Occipital lobe (tissue), 2 donors: ENCODE data around the gene IGSF8. TPM values are rescaled to one million over a fixed set of nuclear protein-coding genes. Genes with fewer than 3 reads are reported as not detected.
A peak's percentile ranks its signal among the peaks of the same experiment; 100 is the strongest.

ENCODE experiments used
- DNase-seq: peaks from one replicate; lab custom pipeline; 2025; lab: John Stamatoyannopoulos, UW
- total RNA-seq: library from RNA; depleted of rRNA; stranded (reverse); fragments of >200 nt; gene quantifications from one replicate; pipeline ENCODE4 v1.2.3, GENCODE V29; 2014

IGSF8 gene
- total RNA-seq, 1 donor from 2014 or later: 49.8 TPM

- DNase-seq: no peak
These were observed 8.5 kb downstream of the IGSF8 start for GRCh38 chr1:160089883-160090282.

DNA sequence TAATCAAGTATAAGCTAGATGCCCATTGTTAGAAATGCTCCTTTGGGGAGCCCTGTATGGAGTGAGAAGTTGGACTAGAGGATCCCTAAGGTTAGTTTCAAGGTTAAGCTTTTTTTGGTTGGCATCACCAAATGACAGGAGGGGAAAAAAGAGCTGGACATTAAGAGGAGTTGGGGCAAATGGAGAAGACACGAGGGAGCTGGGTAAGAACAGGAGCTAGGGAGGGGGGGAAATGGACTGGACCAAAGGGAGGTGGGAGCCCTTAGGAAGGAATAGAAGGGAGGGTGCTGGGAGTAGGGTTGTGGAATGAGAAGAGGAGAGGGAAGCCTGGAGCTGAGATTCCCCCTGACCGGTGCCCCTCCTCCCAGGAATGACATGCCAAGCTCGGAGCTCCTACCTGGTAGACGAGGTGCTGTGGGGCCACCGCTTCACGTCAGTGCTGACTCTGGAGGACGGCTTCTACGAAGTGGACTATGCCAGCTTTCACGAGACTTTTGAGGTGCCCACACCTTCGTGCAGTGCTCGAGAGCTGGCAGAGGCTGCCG is 11.2 kb downstream of the IGSF8 start:
- DNase-seq: no peak

DNA sequence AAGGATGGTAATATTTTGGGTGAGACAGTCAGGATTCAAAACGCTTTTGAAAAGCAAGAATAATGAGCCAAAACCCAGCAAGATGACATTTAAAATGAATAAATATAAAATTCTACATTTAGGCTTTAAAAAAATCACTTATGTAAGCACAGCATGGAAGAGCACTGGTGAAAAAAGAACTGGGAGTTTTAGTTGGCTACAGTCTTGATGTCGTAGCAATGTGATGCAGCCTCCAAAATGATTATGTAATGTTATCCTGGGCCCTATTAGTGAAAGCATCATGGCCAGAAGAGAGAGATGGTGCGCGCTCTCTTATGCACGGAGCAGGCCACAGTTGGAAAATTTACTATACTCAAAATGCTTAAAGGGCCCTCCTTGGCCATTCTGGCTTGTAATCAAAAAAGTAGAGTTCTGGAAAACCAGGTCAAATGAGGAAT is 11.9 kb downstream of the IGSF8 start:
- DNase-seq: no peak

- peak; percentile 77 for DNase-seq
These were observed 12.5 kb downstream of the IGSF8 start for GRCh38 chr1:160085686-160086455.

DNA sequence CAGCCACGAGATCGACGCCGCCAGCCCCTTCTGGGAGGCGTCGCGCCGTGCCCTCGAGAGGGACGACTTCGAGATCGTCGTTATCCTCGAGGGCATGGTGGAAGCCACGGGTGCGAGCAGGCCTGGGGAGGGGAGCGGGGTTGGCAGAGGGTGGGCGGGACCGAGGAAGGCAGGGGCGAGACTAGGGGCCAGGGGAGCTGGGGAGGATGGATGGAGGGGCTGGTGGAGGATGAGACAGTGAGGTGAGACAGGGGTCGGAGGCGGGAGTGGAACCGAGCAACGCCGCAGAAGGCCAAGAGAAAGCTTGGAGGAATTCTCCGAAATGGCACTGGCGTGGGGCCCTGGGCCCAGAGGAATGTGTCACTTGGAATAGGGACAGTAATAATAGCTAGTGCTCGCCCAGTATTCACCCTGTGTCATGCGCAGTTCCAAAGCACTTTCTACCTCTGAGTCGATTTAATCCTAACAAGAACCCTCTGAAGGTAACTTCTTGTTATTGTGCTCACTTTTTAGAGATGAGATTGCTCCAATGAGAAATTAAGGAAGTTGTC is 13.6 kb downstream of the IGSF8 start:
- no peak for DNase-seq

DNA sequence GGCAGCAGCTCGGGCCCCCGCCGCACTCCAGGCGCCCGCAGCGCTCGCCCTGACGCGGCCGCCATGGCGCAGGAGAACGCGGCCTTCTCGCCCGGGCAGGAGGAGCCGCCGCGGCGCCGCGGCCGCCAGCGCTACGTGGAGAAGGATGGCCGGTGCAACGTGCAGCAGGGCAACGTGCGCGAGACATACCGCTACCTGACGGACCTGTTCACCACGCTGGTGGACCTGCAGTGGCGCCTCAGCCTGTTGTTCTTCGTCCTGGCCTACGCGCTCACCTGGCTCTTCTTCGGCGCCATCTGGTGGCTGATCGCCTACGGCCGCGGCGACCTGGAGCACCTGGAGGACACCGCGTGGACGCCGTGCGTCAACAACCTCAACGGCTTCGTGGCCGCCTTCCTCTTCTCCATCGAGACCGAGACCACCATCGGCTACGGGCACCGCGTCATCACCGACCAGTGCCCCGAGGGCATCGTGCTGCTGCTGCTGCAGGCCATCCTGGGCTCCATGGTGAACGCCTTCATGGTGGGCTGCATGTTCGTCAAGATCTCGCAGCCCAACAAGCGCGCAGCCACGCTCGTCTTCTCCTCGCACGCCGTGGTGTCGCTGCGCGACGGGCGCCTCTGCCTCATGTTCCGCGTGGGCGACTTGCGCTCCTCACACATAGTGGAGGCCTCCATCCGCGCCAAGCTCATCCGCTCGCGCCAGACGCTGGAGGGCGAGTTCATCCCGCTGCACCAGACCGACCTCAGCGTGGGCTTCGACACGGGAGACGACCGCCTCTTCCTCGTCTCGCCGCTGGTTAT is 14.2 kb downstream of the IGSF8 start:
- peak; percentile 50 for DNase-seq

DNA sequence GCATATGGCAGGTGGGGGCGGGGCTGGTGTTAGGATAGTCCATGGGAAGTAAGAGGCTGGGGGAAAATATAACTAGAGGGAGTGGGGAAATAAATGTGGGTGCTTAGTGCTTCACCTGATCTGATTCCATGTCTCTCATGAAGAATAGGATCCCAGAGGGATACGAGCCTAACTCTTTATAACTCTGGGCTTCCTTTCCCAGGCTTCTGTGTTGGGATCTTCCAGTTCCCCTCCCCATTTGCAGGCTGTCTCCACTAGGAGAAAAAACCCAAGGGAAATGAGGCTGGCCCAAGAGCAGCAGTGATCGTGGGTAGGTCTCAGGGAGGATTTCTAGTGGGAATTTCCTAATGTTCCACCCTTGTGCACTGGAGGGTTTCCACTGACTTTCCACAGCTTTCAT is 15.5 kb downstream of the IGSF8 start:
- DNase-seq: no peak

GRCh38 chr1:160082487-160082886 is 15.9 kb downstream of the IGSF8 start:
- no peak for DNase-seq

DNA sequence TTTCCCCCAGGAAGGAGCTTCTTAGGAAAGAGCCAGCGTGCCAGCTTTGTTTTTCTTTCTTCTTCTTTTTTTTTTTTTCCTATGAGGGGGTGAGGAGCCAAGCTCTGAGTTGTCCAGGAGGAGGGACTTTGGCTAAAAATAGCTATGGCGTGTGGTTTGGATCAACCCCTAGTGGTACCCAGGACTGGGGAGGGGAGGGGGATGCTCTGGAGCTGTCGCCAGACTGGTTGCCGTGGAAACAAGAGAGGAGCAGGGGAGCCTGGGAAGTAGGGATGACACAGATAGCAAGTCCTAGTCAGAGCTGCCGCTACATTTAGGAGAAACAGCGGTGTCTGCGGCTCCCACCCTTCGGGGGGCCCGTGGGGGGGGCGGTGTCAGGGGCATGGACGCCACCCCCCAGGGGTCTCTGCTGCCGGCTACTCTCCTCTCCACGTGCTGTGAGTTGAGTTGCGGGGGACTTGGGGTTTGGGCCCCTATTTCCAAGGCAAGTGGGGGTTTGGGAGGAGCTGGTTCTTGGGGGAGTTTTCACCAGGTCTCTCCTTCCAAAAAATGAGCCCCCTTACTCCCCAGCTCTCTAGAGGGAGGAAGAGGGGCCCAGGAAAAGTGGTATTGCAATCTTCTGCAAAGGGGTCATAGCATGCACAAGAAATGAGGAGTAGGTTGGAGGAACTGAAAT is 17.0 kb downstream of the IGSF8 start, which contains the start of gene KCNJ9:
Gene KCNJ9 (plus strand): TSS at position 278 of the 676 bp plus-strand sequence. CDS start 2,493 bp downstream, outside the sequence.
- peak; percentile 91 for DNase-seq

DNA sequence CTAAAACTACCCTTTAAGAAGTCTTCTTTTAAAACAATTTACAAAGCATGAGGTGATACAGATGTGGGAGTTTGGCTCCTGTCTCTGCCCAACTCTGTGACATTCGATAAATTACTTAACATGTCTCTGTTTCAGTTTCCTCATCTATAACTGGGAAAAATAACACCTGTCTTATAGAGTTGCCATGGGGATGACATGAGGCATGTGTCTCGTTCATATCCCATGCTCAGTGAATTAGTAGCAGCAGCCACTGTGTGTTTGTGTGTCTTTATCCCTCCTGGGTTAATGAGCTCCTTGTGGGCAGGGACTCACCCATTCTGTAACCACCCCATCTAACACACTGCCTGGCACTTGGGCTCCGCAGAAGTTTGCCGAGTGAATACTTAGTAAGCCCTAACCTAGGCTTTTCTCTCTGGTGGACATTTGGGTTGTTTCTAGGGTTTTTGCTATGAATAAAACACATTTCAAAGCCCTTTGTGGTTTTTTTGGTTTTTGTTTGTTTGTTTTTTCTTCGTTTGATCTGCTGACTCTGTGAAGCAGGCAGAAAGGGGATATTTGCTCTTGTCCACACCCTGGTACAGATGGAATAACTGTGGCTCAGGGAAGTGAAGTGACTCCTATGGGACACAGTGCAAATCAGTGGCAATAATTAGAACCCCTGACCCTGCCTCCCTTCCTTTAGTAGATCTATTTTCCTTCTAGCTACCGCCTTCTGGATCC is 17.9 kb downstream of the IGSF8 start:
- DNase-seq: no peak

DNA sequence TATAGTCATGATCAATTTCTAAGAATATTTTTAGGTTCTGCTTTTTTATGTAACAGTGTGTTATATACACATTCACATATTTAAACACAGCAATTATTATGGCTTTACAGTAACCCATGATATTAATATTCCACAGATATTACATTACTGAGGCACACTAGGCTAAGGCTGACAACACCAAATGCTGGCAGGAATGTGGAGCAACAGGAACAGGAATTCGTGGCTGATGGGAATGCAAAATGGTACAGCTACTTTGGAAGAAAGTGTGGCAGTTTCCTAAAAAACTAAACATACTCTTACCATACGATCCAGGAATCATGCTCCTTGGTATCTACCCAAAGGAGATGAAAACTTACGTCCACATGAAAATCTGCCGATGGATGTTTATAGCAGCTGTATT is 19.0 kb downstream of the IGSF8 start:
- DNase-seq: no peak

GRCh38 chr1:160078512-160079195 is 19.8 kb downstream of the IGSF8 start:
- DNase-seq: peak; percentile 34

DNA sequence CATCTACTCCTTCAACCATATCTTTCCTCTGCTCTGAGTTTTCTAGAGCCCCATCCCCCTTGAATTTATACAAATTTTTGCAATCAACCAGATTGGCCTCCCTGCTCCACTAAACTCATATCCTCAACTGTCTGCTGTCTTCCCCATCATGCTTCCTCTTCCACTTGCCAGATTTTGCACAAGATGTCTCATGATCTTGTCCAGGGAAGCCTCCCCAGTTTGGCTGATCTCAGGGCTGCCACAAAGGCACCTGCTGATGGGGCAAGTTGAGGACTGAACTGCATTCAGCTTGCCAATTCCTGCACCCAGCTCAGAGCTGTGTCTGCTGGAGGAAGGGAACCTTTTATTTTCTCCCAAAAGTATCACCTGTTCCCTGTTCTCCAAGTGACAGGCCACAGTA is 20.9 kb downstream of the IGSF8 start:
- DNase-seq: no peak

- no peak for DNase-seq
These were observed 22.1 kb downstream of the IGSF8 start for GRCh38 chr1:160076295-160076694.

DNA sequence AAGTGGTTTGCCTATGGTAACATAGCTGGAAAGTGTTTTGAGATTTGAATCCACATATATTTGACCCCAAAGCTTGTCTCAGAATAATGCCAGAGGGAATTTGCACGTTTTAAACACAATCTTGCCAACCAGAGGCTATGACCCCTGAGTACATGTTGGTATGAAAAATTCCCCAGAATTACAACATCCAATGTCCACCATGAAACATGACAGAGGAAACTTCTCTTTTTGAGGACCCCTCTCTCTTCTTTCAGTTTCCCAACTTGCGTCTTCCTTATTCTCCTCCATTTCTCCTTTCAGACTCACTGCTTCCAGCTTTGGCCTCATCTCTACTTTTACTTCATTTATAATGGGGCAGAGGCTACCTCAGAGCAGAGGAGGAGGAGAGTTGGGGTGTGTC is 22.6 kb downstream of the IGSF8 start:
- no peak for DNase-seq

DNA sequence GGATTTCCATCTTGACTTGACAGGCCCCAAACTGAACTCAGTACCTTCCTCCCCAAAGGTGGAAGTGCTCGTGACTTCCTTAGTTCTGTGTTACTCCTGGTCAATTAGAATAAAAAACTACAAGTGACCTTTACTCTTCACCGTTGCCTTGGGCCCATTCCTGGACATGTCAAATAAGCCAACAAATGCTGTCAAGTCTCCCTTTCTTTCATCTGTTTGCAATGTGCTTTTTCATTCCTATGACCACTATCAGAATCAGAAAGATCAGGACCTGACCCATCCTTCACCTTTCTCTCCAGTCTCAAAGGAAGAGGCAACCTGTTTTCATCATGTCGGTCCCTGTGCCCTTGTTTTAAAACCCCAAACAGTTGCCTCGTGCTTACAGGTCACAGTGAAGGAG is 23.6 kb downstream of the IGSF8 start:
- no peak for DNase-seq

DNA sequence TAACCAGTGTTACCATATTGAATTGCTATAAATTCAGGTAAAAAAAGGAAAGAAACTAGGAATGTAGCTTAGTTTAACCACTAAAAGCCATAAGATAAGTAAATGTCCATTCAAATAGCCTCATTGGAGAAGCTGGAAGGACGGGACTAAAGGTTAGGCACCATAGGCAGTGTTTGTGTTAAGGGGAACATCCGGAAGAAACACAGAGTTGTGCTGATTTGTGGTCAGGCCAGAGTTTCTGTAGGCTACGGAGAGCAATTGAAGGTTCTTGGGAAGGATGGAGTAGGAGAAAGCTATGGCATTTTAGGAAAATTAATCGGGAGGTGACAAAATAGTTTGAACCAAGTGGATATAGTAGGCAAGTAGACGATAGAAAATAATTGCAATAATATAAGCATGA is 27.1 kb downstream of the IGSF8 start:
- no peak for DNase-seq

DNA sequence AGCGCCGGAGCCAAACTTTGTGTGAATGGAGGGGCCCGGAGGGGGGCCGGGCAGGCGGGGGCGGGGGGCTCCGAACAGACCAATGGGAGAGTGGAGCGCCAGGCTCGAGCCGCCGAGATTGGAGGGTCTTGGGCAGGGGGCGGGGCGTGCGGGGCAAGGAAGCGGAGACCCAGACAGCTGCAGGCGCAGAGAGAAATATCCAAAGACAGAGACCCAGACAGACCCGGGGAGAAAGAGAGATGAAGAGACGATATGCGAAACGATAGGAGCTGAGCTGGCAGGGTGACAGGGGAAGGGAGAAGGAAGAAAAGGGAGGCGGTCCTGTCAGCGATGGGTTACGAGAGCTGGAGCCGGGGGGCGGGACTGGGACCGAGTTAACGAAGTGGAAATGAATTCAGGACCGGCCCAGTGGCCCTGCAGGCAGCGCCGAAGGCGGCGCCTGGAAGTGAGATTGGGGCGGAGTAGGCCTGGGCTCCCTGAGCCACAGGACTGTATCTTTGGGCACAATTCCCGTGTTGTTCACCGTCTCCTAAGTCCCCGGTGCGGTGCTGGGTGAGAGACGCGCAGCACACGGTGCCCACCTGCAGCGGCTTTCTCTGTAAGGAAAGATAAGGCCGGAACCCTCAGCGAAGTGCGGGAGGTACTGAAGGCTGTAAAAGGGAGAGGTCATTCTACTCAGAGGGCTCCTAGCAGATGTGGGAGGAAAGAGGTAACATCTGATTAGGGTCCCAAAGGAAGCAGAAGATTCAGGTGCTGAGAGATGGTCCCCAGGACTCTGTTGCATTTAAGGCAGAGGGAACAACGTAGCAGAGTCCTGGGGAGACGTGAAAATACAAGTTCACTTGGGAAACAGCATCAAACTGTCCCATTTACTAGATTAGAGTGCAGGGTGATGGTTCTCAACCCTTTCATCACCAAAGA is 27.9 kb downstream of the IGSF8 start:
- peak; percentile 91 for DNase-seq
